Esophagus squamous epithelium (tissue), 5 donors: ENCODE data around the gene CTNNAL1. TPM values are rescaled to one million over a fixed set of nuclear protein-coding genes. Genes with fewer than 3 reads are reported as not detected.

Experiments used
- DNase-seq: peaks from one replicate; lab custom pipeline; 2025; lab: John Stamatoyannopoulos, UW
- H3K27ac ChIP-seq, 4 donors: fragments of 200-600 bp; sonication (generic); one replicate each; pipeline ENCODE4 v1.5.1; 2016 to 2019; ENCODE audit warnings: mild to moderate bottlenecking in 1 of 4
- H3K27me3 ChIP-seq, 4 donors: fragments of 200-600 bp; sonication (generic); 1 replicate in 3 of 4; 2 replicates in 1 of 4; pipeline versions ENCODE4 v1.5.1 to v1.6.0; 2017 to 2021; ENCODE audit warnings: antibody characterized with exemption in 1 of 4
- H3K36me3 ChIP-seq, 3 donors: fragments of 200-600 bp; sonication (generic); one replicate each; pipeline ENCODE4 v1.5.1; 2016 to 2019
- H3K4me1 ChIP-seq, 3 donors: fragments of 200-600 bp; sonication (generic); one replicate each; pipeline ENCODE4 v1.5.1; 2017 to 2019
- H3K4me3 ChIP-seq, 4 donors: fragments of 200-600 bp; sonication (generic); 1 replicate in 3 of 4; 2 replicates in 1 of 4; pipeline ENCODE4 v1.5.1; 2016 to 2019; ENCODE audit warnings: mild to moderate bottlenecking in 2 of 4, moderate library complexity in 1 of 4
- H3K9me3 ChIP-seq, 3 donors: fragments of 200-600 bp; sonication (generic); one replicate each; pipeline ENCODE4 v1.5.1; 2016 to 2019
- CTCF ChIP-seq, 6 experiments: fragments of 450-650 bp in 4 of 6; fragments of 200-600 bp in 2 of 6; sonication (generic) in 2 of 6; IDR thresholded peaks; one replicate each; pipeline ENCODE4 v1.5.1; 2016 to 2019; ENCODE audit warnings: antibody characterized with exemption in 6 of 6, mild to moderate bottlenecking in 4 of 6, moderate library complexity in 4 of 6
- POLR2A ChIP-seq, 4 donors: fragments of 450-650 bp; IDR thresholded peaks; one replicate each; pipeline ENCODE4 v1.6.1; 2017; ENCODE audit warnings: antibody characterized with exemption in 4 of 4, mild to moderate bottlenecking in 4 of 4, moderate library complexity in 3 of 4
- WGBS, 2 donors: methylation state at CpG; one replicate each; pipeline ENCODE4 v1.1.5; 2018; 5-methylcytosine and 5-hydroxymethylcytosine counted together
- intact Hi-C: fragments of 100-400 bp; cut with DNase I; formaldehyde crosslinking; loops from one replicate; pipeline ENCODE4 v1.15.0; 2022
- total RNA-seq, 4 donors: library from RNA; depleted of rRNA; stranded (reverse); fragments of >200 nt; gene quantifications; one replicate each; pipeline ENCODE4 v1.1.0, GENCODE V29; 2016
- donor health status: DM: yes; HTN: yes; CAD: no.

Gene CTNNAL1
- total RNA-seq, 4 donors from 2014 or later = 7.5 to 31.3 (median 15.7) TPM

- Histone ChIP-seq H3K9me3 (no peaks in the 10 kb centered on the region), H3K27me3 (no peaks in the 10 kb centered on the region), H3K36me3 (peaks cover 0 to 77% (median 19%) of the 10 kb centered on the region in 3 donors), H3K4me3 (no peak overlapping the region), H3K4me1 (peaks cover 0 to 30% (median 4%) of the 10 kb centered on the region in 3 donors), H3K27ac (peak overlapping the region in 2 of 4 donors; percentile 31 to 41)
- no peak for DNase-seq
- intact Hi-C loops = no loop called here
- 75 to 78% methylated on average over 6 of the region's 6 CpGs for WGBS, 2 donors
- TF ChIP-seq POLR2A (IDR thresholded peaks at IDR 0.05) (no peak), CTCF (IDR thresholded peaks at IDR 0.05) (no peak)
Measured at GRCh38 chr9:109036744-109037680, 23.7 kb upstream of the CTNNAL1 start.

- peaks cover 0 to 30% (median 4%) of the 10 kb centered on the region in 3 donors for H3K4me1 ChIP-seq
- DNase-seq = no peak
- no peaks in the 10 kb centered on the region for H3K27me3 ChIP-seq
- no peak overlapping the region for H3K4me3 ChIP-seq
- H3K36me3 ChIP-seq = peaks cover 0 to 80% (median 19%) of the 10 kb centered on the region in 3 donors
- TF ChIP-seq POLR2A (IDR thresholded peaks at IDR 0.05) (no peak), CTCF (IDR thresholded peaks at IDR 0.05) (no peak)
- peak overlapping the region in 3 of 4 donors; percentile 31 to 41 (median 31) for H3K27ac ChIP-seq
- 38 to 67% methylated on average over 2 of the region's 2 CpGs for WGBS, 2 donors
- H3K9me3 ChIP-seq = no peaks in the 10 kb centered on the region
- intact Hi-C loops = no loop called here
Measured at GRCh38 chr9:109035684-109036423, 22.6 kb upstream of the CTNNAL1 start.

GRCh38 chr9:109033941-109034700, 20.8 kb upstream of the CTNNAL1 start:
- 91 to 92% methylated on average over 6 of the region's 6 CpGs for WGBS, 2 donors
- intact Hi-C loops = no loop called here

GRCh38 chr9:109031241-109031640, 17.9 kb upstream of the CTNNAL1 start:
- H3K27me3 ChIP-seq = no peaks in the 10 kb centered on the region
- H3K4me3 ChIP-seq = no peak overlapping the region
- H3K9me3 ChIP-seq = no peaks in the 10 kb centered on the region
- DNase-seq = no peak
- TF ChIP-seq POLR2A (IDR thresholded peaks at IDR 0.05) (no peak), CTCF (IDR thresholded peaks at IDR 0.05) (no peak)
- intact Hi-C loops = no loop called here
- WGBS, 2 donors = 89 to 93% methylated on average over 3 of the region's 3 CpGs
- peaks cover 0 to 27% (median 9%) of the 10 kb centered on the region in 3 donors for H3K4me1 ChIP-seq
- H3K36me3 ChIP-seq = peaks cover 0 to 87% (median 19%) of the 10 kb centered on the region in 3 donors
- H3K27ac ChIP-seq = no peak overlapping the region

More at GRCh38 chr9:109033941-109034700, 20.8 kb upstream of the CTNNAL1 start:
- DNase-seq = no peak
- TF ChIP-seq CTCF (IDR thresholded peaks at IDR 0.05) = no peak
- TF ChIP-seq POLR2A (IDR thresholded peaks at IDR 0.05) = no peak
- Histone ChIP-seq H3K36me3 (peaks cover 0 to 84% (median 19%) of the 10 kb centered on the region in 3 donors), H3K9me3 (no peaks in the 10 kb centered on the region), H3K4me1 (peaks cover 0 to 30% (median 4%) of the 10 kb centered on the region in 3 donors), H3K4me3 (no peak overlapping the region), H3K27me3 (no peaks in the 10 kb centered on the region), H3K27ac (no peak overlapping the region)
